Neural progenitor cell (in vitro differentiated cells): Measurements from ENCODE around the gene TCERG1L.

ENCODE experiments used
- CTCF ChIP-seq: fragments of 200-600 bp; sonication (generic); IDR thresholded peaks from 2 replicates; pipeline ENCODE4 v1.5.1; 2017; ENCODE audit warnings: antibody characterized with exemption, mild to moderate bottlenecking
- EZH2phosphoT487 ChIP-seq: fragments of 200-600 bp; sonication (generic); IDR thresholded peaks from 2 replicates; pipeline ENCODE4 v1.6.1; 2017; ENCODE audit warnings: antibody characterized with exemption

GRCh38 chr10:131080571-131080970, 230.9 kb downstream of the TCERG1L start:
- TF ChIP-seq EZH2phosphoT487 (no peak), CTCF (no peak)
